Stimulated activated CD4-positive, alpha-beta T cell treated with anti-CD3 and anti-CD28 coated beads, TNF-alpha, amount 100 ng/mL, for 48 hours (primary cell): Measurements from ENCODE around the gene TEKTIP1.

Source experiments
- DNase-seq, 3 donors: peaks; one replicate each; pipeline ENCODE4 v3.0.0-alpha.2; 2020; ENCODE audit warnings: low read depth in 3 of 3

TEKTIP1 gene

DNA sequence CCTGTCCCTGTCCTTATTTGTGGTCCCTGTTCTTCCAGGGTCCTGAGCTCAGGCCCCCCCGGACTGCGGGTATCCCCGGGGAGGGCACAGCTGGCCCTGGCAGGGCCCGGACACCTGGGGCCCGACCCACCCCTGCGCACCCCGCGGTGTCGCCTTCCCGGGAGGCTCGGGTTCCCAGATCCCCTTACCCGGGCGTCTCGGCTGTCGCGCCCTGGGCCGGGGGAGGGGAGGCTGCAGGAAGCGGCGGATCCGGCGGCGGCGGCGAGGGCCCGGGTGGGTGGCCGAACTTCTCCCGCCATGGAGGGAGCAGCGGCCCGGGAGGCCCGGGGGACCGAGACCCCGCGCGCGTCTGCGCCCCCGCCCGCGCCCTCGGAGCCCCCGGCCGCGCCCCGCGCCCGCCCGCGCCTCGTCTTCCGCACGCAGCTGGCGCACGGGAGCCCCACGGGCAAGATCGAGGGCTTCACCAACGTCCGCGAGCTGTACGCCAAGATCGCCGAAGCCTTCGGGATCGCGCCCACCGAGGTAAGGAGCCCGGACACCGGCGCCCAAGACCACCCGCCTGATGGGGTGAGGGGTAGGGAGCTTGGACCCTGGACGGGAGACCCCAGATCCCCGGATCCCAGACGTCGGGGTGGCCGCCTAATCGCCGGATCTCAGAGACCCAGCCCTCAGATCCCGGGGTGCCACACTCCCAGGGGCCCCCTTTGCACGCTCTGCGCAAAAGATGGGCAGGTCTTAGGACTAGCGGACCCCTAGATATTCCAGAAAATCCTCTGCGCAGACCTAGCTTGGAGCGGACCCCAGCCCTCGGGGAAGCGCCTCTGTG is 46.5 kb downstream of the TEKTIP1 start, which contains the start of gene GIPC3:
Gene GIPC3 (plus strand): TSS at position 178 of the 826 bp plus-strand sequence. CDS start 120 bp downstream, at position 298.
- no peak for DNase-seq

DNA sequence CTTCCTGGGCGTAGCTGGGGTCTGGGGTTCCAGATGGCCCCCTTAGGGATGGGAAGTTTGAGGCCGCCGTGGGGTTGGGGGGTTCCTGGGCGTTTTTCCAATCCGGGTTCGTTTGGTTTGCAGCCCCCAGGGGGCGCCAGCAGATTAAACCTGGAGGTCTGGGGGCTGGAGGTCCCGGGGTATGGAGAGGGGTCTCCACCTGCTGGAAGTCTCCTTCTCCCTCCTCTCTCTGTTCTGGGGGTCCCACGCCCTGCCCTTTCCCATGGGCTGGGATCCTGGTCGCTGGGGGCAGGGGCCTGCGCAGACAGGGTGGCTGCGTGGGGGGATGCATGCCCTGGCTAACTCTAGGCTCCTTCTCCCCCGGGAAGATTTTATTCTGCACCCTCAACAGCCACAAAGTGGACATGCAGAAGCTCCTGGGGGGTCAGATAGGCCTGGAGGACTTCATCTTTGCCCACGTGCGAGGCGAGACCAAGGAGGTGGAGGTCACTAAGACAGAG is 47.2 kb downstream of the TEKTIP1 start:
- DNase-seq: no peak

DNA sequence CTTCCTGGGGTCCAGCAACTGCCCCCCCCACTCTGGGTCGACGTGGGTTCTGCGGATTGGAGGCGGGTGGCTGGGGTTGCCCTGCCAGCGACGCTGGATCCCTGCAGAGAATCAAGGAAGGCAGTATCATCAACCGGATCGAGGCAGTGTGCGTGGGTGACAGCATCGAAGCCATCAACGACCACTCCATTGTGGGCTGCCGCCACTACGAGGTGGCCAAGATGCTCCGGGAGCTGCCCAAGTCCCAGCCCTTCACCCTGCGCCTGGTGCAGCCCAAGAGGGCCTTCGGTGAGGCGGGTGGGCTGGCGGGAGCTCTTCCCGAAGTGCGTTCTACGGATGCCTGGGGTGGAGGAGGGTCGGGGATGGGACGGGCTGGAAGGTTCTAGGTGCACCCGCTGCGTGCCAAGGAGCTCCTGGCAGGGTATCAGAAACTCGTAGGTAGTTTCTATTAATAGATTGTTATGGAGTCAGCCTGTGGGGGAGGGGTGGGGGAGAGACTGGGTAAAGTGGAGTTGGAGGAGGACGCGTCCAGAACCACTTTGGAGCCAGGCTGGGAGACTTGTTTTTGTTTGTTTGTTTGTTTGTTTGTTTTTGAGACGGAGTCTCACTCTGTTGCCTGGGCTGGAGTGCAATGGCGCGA is 47.9 kb downstream of the TEKTIP1 start:
- DNase-seq: no peak

DNA sequence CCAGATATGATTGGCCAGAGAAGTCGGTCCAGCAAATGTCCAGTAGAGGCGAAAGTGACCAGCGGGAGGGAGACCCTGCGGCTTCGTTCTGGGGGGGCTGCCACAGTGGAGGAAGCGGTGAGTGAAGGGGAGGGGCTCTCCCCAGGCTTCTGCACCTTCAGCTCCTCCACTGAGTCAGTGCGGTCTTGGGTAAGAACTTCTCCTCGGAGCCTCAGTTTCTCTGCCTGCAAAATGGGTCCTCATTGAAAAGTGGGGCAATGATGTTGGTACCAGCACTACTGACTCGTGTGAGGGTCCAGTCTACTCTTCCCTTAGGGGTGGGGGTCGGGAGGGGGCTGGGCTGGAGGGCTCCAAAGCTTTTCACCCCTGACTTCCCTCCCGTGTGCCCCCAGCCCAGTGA is 50.5 kb downstream of the TEKTIP1 start:
- no peak for DNase-seq

DNA sequence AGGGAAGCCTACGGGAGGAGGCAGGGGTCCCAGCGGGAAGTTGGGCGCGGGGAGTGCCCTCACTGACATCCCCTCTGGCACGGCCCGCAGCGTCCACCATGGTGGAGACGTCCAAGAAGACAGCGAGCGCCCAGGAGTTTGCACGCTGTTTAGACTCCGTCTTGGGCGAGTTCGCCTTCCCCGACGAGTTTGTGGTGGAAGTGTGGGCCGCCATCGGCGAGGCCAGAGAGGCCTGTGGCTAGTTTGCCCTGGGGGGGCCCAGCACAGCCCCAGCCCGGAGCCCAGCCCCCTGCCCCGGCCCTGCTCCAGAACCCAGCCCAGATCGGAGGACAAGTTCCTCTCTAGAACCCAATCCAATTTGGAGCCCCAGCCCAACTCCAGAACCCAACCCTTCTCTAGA is 51.0 kb downstream of the TEKTIP1 start:
- DNase-seq: no peak

DNA sequence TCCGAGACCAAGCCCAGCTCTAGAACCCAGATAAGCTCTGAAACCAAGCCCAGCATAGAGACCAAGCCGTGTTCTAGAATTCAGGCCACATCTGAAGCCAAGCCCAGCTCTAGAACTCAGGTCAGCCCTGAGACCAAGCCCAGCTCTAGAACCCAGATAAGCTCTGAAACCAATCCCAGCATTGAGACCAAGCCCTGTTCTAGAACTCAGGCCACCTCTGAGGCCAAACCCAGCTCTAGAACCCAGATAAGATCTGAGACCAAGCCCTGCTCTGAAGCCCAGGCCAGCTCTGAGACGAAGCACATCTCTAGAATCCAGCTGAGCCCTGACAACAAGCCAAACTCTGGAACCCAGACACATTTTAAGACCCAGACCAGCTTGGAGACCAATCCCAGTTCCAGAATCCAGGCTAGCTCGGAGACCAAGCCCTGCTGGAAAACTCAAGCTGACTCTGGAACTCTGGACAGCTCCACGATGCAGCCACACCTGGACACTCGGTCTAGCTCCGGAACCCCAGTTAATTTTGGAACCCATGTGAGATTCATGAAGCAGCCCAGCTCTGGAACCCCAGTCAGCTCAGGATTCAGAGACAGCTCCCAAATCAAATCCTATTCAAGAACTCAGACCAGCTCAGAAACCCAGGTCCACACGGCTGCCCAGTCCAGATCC is 52.2 kb downstream of the TEKTIP1 start:
- no peak for DNase-seq

DNA sequence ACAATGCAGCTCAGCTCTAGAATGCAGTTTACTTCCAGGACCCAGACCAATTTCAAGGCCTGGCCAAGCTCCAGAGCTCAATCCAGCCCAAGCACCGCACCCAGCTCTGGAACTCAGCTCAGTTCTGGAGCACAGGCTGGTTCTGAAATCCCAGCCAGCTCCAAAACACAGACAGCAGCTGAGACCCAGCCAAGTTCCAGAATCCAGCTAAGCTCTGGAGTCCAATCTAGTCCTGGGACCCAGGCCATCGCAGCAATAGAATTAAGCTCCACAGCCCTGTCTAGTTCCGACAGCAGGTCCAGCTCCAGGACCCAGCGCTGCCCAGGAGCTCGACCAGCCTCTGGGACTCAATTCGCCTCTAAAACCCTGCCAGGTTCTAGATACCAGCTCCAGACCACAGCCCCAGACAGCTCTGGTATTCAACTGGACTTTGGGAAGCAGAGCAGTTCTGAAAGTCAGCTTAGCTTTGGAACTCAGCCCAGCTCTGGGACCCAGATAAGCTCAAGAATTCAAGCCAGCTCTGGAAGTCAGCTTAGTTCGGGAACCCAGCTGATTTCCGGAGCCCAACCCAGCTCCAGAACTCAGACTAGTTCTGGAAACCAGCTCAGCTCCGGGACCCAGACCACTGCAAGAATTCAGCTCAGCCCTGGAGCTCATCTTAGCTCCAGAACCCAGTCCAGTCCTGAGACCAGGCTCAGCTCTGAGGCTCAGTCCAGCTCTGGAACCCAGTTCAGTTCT is 53.1 kb downstream of the TEKTIP1 start:
- no peak for DNase-seq

DNA sequence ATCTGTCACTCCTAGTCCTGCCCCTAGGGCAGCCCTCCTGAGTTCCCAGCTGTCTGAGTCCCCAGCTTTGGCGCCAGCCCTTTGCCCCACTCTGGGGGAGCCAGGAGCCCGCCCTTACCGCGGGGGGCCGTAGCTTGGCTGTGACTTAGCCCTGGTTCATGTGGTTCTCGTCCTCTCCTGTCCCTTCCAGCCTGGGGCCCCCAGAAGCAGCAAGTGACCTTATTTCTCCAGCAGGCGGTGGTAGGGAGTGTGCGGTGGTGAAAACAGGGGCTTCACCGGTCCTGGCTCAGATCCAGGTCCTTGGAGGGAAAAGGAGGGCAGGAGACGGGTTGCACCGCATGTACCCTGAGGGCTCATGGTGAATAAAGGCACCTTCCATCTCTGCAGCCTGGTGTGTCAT is 54.2 kb downstream of the TEKTIP1 start:
- DNase-seq: no peak
